GM21723 (cell line): Measurements from ENCODE around the gene SYNE2.
A peak's percentile ranks its signal among the peaks of the same experiment; 100 is the strongest.

Experiments
- ATAC-seq: cut with Tn5 transposase; IDR thresholded peaks from one replicate; pipeline ENCODE4 v1.9.1; 2021; ENCODE audit warnings: mild to moderate bottlenecking, moderate library complexity; ENCODE audit not compliant: unreplicated experiment

Gene SYNE2

GRCh38 chr14:64235652-64236640, 383.1 kb downstream of the SYNE2 start:
- ATAC-seq, result peak; percentile 74

GRCh38 chr14:64238049-64238448, 385.2 kb downstream of the SYNE2 start:
- no peak for ATAC-seq

- no peak for ATAC-seq
Measured at GRCh38 chr14:64238631-64239030, 385.8 kb downstream of the SYNE2 start.

GRCh38 chr14:64244279-64244678, 391.5 kb downstream of the SYNE2 start:
- no peak for ATAC-seq

GRCh38 chr14:64245491-64245890, 392.7 kb downstream of the SYNE2 start:
- no peak for ATAC-seq

GRCh38 chr14:64246688-64247087, 393.9 kb downstream of the SYNE2 start:
- no peak for ATAC-seq

- ATAC-seq, result no peak
Measured at GRCh38 chr14:64247195-64247594, 394.4 kb downstream of the SYNE2 start.

GRCh38 chr14:64248689-64249088, 395.9 kb downstream of the SYNE2 start:
- ATAC-seq, result no peak

- no peak for ATAC-seq
Measured at GRCh38 chr14:64249363-64249762, 396.6 kb downstream of the SYNE2 start.

- no peak for ATAC-seq
Measured at GRCh38 chr14:64253672-64254071, 400.9 kb downstream of the SYNE2 start.

- ATAC-seq, result no peak
Measured at GRCh38 chr14:64255756-64256155, 403.0 kb downstream of the SYNE2 start.

- ATAC-seq, result no peak
Measured at GRCh38 chr14:64260418-64260817, 407.6 kb downstream of the SYNE2 start.

GRCh38 chr14:64265222-64265621, 412.4 kb downstream of the SYNE2 start:
- ATAC-seq, result no peak

- no peak for ATAC-seq
Measured at GRCh38 chr14:64266239-64266638, 413.4 kb downstream of the SYNE2 start.

- no peak for ATAC-seq
Measured at GRCh38 chr14:64272019-64272418, 419.2 kb downstream of the SYNE2 start.
